ENCODE data around the gene RDH5.
A peak's percentile ranks its signal among the peaks of the same experiment; 100 is the strongest.

RDH5 gene

GRCh38 chr12:55720071-55720564, at the start of gene RDH5:
TSS of gene RDH5 (plus strand) at chr12:55720393. CDS start at chr12:55721185, 792 bp downstream.
- peak; percentile 85 for DNase-seq (ENCODE audit: low read depth)

GRCh38 chr12:55671746-55672145, 48.4 kb upstream of the RDH5 start:
- no peak for DNase-seq (ENCODE audit: low read depth)

GRCh38 chr12:55673638-55674037, 46.6 kb upstream of the RDH5 start:
- DNase-seq (ENCODE audit: low read depth) = no peak

GRCh38 chr12:55675666-55676065, 44.5 kb upstream of the RDH5 start:
- peak; percentile 43 for DNase-seq (ENCODE audit: low read depth)

- DNase-seq (ENCODE audit: low read depth) = no peak
Measured at GRCh38 chr12:55676707-55677106, 43.5 kb upstream of the RDH5 start.

GRCh38 chr12:55679691-55680090, 40.5 kb upstream of the RDH5 start:
- DNase-seq (ENCODE audit: low read depth) = no peak

- DNase-seq (ENCODE audit: low read depth) = peak; percentile 19
Measured at GRCh38 chr12:55681142-55682077, 38.8 kb upstream of the RDH5 start.

- DNase-seq (ENCODE audit: low read depth) = no peak
Measured at GRCh38 chr12:55682087-55682796, 38.0 kb upstream of the RDH5 start.

- no peak for DNase-seq (ENCODE audit: low read depth)
Measured at GRCh38 chr12:55683676-55684075, 36.5 kb upstream of the RDH5 start.

- no peak for DNase-seq (ENCODE audit: low read depth)
Measured at GRCh38 chr12:55684761-55685370, 35.3 kb upstream of the RDH5 start.

- DNase-seq (ENCODE audit: low read depth) = no peak
Measured at GRCh38 chr12:55685671-55686070, 34.5 kb upstream of the RDH5 start.

- no peak for DNase-seq (ENCODE audit: low read depth)
Measured at GRCh38 chr12:55686366-55687010, 33.7 kb upstream of the RDH5 start.

- no peak for DNase-seq (ENCODE audit: low read depth)
Measured at GRCh38 chr12:55687746-55688145, 32.4 kb upstream of the RDH5 start.

- no peak for DNase-seq (ENCODE audit: low read depth)
Measured at GRCh38 chr12:55688716-55689655, 31.2 kb upstream of the RDH5 start.

GRCh38 chr12:55692631-55693322, 27.4 kb upstream of the RDH5 start:
- DNase-seq (ENCODE audit: low read depth) = no peak

GRCh38 chr12:55693323-55694187, 26.6 kb upstream of the RDH5 start:
- DNase-seq (ENCODE audit: low read depth) = no peak

- no peak for DNase-seq (ENCODE audit: low read depth)
Measured at GRCh38 chr12:55694188-55694515, 26.0 kb upstream of the RDH5 start.

GRCh38 chr12:55694651-55695050, 25.5 kb upstream of the RDH5 start:
- no peak for DNase-seq (ENCODE audit: low read depth)

GRCh38 chr12:55695349-55695748, 24.8 kb upstream of the RDH5 start:
- DNase-seq (ENCODE audit: low read depth) = no peak
